HG02840 (cell line): ENCODE results near the gene PRRG2.
"Not testable (repeated sequence)": the region's sequence is repeated elsewhere in the genome, so short reads cannot be mapped to it uniquely, and the experiment has no call there.

Source experiments
- ATAC-seq: cut with Tn5 transposase; IDR thresholded peaks from one replicate; pipeline ENCODE4 v1.9.1; 2021; ENCODE audit warnings: mild to moderate bottlenecking, moderate library complexity, moderate number of reproducible peaks; ENCODE audit not compliant: unreplicated experiment, low FRiP score

The PRRG2 gene

DNA sequence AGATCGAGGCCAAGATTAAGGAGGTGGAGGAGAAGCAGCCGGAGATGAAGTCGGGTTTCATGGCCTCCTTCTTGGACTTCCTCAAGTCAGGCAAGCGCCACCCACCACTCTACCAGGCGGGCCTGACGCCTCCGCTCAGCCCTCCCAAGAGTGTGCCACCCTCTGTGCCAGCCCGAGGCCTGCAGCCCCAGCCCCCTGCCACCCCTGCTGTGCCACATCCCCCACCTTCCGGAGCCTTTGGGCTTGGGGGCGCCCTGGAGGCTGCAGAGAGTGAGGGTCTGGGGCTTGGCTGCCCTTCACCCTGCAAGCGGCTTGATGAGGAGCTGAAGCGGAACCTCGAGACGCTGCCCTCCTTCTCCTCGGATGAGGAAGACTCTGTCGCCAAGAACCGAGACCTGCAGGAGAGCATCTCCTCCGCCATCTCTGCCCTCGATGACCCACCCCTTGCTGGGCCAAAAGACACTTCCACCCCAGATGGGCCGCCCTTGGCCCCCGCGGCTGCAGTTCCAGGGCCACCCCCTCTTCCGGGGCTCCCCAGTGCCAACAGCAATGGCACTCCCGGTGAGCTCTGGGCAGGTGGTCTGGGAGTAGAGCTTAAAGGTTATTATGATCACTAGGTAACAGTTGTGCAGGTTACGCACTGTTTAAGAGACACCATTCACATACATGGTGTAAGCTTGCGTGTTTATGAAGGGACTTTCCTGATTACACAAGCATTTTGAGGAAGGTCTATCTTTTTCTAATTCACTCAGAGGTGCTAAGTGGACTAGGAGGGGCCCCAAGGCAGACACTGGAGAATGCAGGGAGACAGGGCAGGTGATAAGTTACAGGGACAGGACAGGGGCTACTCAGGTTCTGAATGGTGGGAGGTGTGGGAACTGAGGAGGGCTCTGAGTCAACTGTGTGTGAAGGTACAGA is 18.5 kb downstream of the PRRG2 start:
- ATAC-seq, result no peak

DNA sequence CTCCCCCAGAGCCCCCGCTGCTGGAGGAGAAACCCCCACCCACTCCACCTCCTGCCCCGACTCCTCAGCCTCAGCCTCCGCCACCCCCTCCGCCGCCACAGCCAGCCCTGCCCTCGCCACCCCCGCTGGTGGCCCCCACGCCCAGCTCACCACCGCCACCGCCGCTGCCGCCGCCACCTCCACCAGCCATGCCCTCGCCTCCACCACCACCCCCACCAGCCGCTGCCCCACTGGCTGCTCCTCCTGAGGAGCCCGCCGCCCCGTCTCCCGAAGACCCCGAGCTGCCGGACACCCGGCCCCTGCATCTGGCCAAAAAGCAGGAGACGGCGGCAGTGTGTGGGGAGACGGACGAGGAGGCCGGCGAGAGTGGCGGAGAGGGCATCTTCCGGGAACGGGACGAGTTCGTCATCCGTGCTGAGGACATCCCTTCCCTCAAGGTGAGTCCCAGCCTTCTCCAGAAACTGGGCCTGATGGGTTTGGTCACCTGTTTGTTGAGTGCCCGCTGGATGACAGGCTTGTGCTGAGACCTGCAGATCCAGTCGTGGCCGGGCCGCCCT is 20.4 kb downstream of the PRRG2 start:
- ATAC-seq, result no peak

GRCh38 chr19:49602806-49603205 is 21.7 kb downstream of the PRRG2 start:
- no peak for ATAC-seq

DNA sequence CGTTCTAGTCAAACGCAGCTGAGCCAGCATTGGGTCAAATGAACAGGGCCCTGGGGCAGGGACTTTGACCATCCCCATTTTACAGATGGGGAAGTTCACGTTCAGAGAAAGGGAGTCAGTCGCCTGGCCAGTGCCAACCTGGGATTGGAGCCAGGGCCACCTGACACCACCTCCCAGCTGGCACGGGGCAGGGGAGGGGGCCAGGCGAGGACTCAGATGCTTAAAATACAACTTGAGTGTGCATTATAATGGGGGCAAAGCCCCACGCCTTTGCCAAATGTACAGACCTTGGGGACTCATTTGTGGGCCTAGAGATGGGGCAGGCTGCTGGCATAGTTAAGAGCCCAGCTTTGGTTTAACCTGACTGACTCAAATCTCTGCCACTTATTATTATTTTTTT is 24.5 kb downstream of the PRRG2 start:
- ATAC-seq, result no peak

DNA sequence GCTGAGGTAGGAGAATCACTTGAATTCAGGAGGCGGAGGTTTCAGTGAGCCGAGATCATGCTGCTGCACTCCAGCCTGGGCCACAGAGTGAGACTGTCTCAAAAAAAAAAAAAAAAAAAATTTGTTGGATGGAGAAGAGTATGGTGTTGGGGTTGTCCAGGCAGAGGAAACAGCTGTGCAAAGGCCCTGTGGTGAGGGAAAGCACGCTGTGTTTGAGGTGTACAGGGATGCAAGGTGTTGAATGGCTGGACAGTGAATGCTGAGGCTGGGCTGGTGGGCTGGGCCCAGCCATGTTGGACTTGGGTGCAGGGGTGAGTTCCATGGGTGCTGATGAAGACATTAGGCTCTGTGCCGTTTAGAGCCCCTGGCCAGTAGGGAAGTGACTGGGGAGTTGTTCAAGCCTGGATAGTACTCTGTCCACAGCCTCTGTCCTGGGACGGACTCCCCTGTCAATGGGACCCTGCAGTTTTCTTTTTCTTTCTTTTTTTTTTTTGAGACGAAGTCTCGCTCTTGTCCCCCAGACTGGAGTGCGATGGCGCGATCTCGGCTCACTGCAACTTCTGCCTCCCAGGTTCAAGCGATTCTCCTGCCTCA is 28.5 kb downstream of the PRRG2 start:
- no peak for ATAC-seq

- no peak for ATAC-seq
These were observed 32.3 kb downstream of the PRRG2 start for GRCh38 chr19:49613374-49613773.

DNA sequence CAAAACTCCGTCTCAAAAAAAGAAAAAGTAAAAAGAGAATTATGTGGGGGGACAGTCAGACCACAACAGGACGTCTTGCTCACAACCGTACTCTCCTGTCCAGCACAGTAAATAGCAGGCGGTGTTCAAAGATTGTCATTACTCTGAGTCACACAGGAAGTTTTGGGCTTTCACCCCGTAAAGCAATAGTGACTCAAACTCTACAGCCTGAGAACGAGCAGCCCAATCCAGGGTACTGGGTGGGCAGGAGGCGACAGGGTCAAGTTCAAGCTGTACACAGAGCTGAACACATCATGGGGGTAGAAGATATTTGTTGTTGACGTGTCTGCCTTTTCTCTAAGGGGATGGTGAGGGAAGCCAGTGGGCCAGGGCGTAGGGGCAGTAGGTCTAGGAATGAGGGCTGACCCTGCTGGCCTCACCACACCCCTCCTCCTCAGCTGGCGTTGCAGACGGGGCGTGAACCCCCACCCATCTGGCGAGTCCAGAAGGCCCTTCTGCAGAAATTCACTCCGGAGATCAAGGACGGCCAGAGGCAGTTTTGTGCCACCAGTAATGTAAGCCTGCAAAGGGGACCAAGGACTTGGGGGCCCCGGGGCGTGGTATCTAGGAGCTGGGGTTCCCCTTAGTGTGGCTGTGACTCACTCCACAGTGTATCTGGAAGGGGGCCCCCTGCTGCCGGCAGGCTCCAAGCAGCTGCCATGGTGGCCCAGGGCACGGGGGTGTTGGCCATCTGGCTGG is 33.1 kb downstream of the PRRG2 start:
- no peak for ATAC-seq

GRCh38 chr19:49615861-49616260 is 34.7 kb downstream of the PRRG2 start:
- ATAC-seq, result no peak

- ATAC-seq, result no peak
These were observed 35.4 kb downstream of the PRRG2 start for GRCh38 chr19:49616532-49616931.

DNA sequence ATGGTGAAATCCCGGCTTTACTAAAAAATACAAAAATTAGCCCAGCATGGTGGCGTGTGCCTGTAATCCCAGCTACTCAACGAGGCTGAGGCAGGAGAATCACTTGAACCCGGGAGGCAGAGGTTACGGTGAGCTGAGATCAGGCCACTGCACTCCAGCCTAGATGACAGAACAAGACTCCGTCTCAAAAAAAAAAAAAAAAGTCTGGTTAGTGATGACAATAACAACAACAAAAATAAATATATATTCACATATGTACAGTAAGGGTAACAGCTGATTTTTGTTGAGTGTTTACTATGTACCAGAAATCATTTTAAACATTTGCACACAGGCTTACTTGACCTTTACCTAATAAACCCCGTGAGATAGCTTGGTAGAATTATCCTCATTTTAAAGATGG is 35.8 kb downstream of the PRRG2 start:
- ATAC-seq, result no peak

- ATAC-seq, result not testable (repeated sequence)
These were observed 36.7 kb downstream of the PRRG2 start for GRCh38 chr19:49617860-49618259.

GRCh38 chr19:49624967-49625910 is 44.1 kb downstream of the PRRG2 start:
- no peak for ATAC-seq

- no peak for ATAC-seq
These were observed 45.1 kb downstream of the PRRG2 start for GRCh38 chr19:49626226-49626625.

DNA sequence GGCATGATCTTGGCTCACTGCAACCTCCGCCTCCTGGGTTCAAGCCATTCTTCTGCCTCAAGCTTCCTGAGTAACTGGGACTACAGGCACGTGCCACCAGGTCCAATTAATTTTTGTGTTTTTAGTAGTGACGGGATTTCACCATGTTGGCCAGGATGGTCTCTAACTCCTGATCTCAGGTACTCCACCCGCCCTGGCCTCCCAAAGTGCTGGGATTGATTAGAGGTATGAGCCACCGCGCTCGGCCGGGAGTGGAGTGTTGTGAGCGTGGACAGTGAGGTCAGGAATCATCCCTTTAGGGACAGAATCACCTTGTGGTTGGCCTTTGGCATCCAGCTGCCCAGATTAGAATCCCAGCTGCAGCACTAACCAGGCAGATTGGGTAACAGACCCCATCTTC is 48.5 kb downstream of the PRRG2 start:
- ATAC-seq, result no peak

GRCh38 chr19:49631014-49631588 is 50.0 kb downstream of the PRRG2 start:
- no peak for ATAC-seq

- ATAC-seq, result no peak
These were observed 50.6 kb downstream of the PRRG2 start for GRCh38 chr19:49631610-49632192.

DNA sequence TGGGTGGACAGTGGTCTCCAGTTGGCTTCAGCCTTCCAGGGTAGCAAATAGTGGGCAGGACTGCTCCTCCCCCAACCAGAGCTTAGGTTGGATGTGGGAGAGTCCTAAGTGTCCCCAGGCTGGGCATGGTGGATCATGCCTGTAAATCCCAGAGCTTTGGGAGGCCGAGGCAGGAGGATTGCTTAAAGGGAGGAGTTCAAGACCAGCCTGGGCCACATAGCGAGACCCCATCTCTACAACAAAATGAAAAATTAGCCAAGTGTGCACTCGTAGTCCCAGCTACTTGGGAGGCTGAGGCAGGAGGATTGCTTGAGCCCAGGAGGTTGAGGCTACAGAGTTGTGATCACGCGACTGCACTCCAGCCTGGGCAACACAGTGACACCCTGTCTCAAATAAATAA is 51.5 kb downstream of the PRRG2 start:
- ATAC-seq, result no peak

DNA sequence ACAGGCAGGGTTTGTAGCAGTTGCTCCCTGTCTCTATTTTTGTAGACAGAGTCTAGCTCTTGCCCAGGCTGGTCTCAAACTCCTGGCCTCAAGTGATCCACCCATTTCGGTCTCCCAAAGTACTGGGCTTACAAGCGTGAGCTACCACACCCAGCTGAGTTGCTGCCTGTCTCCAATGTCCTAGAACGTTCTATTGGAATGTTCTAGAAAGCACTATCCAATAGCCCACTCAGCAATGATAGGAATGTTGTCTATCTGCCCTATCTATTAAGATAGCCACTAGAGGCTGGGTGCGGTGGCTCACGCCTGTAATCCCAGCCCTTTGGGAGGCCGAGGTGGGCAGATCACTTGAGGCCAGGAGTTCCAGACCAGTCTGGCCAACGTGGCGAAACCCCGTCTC is 52.2 kb downstream of the PRRG2 start:
- ATAC-seq, result not testable (repeated sequence)

GRCh38 chr19:49635530-49636232 is 54.6 kb downstream of the PRRG2 start:
- no peak for ATAC-seq
